A673 (cell line): ENCODE measurements around the gene HIBADH.

ENCODE experiments used
- CTCF ChIP-seq: fragments of 300-800, 200-600 bp; sonication (generic); conservative IDR thresholded peaks from 2 replicates; pipeline ENCODE4 v1.5.1; 2017; ENCODE audit warnings: low read depth, mild to moderate bottlenecking, antibody characterized with exemption, low read length, moderate library complexity, mixed read lengths
- EZH2 ChIP-seq: fragments of 200-600 bp; sonication (generic); IDR thresholded peaks from 2 replicates; pipeline ENCODE4 v1.6.1; 2017; ENCODE audit warnings: borderline replicate concordance, low read depth, mild to moderate bottlenecking, mixed read lengths, antibody characterized with exemption, low read length; ENCODE audit not compliant: poor library complexity, severe bottlenecking

GRCh38 chr7:27684491-27684890 is 21.8 kb upstream of the HIBADH start:
- TF ChIP-seq CTCF (no peak), EZH2 (no peak)
